Loucy (cell line): ENCODE results near the gene CORO2B.

Experiments used
- H2AFZ ChIP-seq: fragments of 200-600 bp; sonication (generic); 2 replicates; pipeline ENCODE4 v1.6.0; 2016; ENCODE audit warnings: antibody characterized with exemption, mild to moderate bottlenecking, low read length, moderate library complexity
- H3F3A ChIP-seq: fragments of 200-600 bp; 2 replicates; pipeline ENCODE4 v1.6.0; 2016; ENCODE audit warnings: antibody characterized with exemption, low read depth, mild to moderate bottlenecking
- H3K27me3 ChIP-seq: fragments of 200-600 bp; sonication (generic); 2 replicates; pipeline ENCODE4 v1.6.1; 2014; ENCODE audit warnings: low read length, mild to moderate bottlenecking; ENCODE audit not compliant: insufficient read depth, poor library complexity, severe bottlenecking
- H3K36me3 ChIP-seq: fragments of 200-600 bp; sonication (generic); 2 replicates; pipeline ENCODE4 v1.6.1; 2016; ENCODE audit warnings: low read length; ENCODE audit not compliant: insufficient read depth
- H3K4me1 ChIP-seq: fragments of 200-600 bp; sonication (generic); 2 replicates; pipeline ENCODE4 v1.5.1; 2014; ENCODE audit warnings: low read length, mild to moderate bottlenecking; ENCODE audit not compliant: insufficient read depth, poor library complexity, severe bottlenecking
- H3K4me2 ChIP-seq: fragments of 200-600 bp; sonication (generic); 2 replicates; pipeline ENCODE4 v1.6.0; 2014; ENCODE audit warnings: antibody characterized with exemption, low read length, low read depth, mild to moderate bottlenecking; ENCODE audit not compliant: poor library complexity, severe bottlenecking
- H3K4me3 ChIP-seq: fragments of 200-600 bp; sonication (generic); 2 replicates; pipeline ENCODE4 v1.5.1; 2014; ENCODE audit warnings: low read length, mild to moderate bottlenecking, mixed read lengths; ENCODE audit not compliant: poor library complexity, severe bottlenecking
- H3K79me2 ChIP-seq: fragments of 200-600 bp; sonication (generic); 2 replicates; pipeline ENCODE4 v1.6.1; 2014; ENCODE audit warnings: low read length; ENCODE audit not compliant: insufficient read depth
- H3K9ac ChIP-seq: fragments of 200-600 bp; sonication (generic); 2 replicates; pipeline ENCODE4 v1.6.0; 2014; ENCODE audit warnings: mild to moderate bottlenecking, low read depth, low read length, moderate library complexity; ENCODE audit not compliant: poor library complexity, severe bottlenecking
- H3K9me2 ChIP-seq: fragments of 200-600 bp; sonication (generic); replicated peaks from 2 replicates; pipeline ENCODE4 v1.6.1; 2016; ENCODE audit warnings: low read depth, low read length, mixed read lengths
- H3K9me3 ChIP-seq: fragments of 200-600 bp; sonication (generic); 2 replicates; pipeline ENCODE4 v1.6.1; 2014; ENCODE audit warnings: mild to moderate bottlenecking, antibody characterized with exemption, low read length, low read depth; ENCODE audit not compliant: insufficient read depth
- H4K20me1 ChIP-seq: fragments of 200-600 bp; sonication (generic); 2 replicates; pipeline ENCODE4 v1.6.0; 2014; ENCODE audit warnings: antibody characterized with exemption, low read length, mild to moderate bottlenecking; ENCODE audit not compliant: insufficient read depth, poor library complexity, severe bottlenecking
- EZH2phosphoT487 ChIP-seq: fragments of 200-600 bp; IDR thresholded peaks from 2 replicates; pipeline ENCODE4 v1.6.1; 2018; ENCODE audit warnings: antibody characterized with exemption, mild to moderate bottlenecking, moderate library complexity, borderline replicate concordance
- TF ChIP-seq, protein P1 (sequence below): fragments of 200-600 bp; sonication (generic); conservative IDR thresholded peaks from 2 replicates; pipeline ENCODE4 v1.5.1; 2014; ENCODE audit warnings: mild to moderate bottlenecking, antibody characterized with exemption, low read length

Gene CORO2B

DNA sequence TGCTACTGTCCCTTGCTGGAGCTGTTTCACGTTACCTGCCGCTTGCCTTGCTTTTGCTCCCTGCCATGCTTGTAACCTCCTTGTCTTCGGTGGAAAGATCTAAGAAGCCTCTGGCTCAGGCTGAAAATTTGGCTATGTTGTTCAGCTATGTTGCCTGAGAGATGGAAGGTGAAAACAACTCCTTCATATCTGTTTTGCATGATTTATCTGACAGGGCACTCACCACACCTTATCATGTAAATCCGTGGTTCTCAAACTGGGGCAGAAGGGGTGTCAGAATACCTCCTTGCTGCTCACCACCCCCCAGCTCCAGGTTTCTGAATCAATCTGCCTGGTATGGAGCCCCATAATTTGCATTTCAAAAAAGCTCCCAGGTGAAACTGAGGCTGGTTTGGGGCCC, 6.5 kb upstream of the CORO2B start:
- H3K9me3 ChIP-seq = no peaks in the 10 kb centered on the region
- no peaks in the 10 kb centered on the region for H3K4me1 ChIP-seq
- no peaks in the 10 kb centered on the region for H3K9me2 ChIP-seq
- H2AFZ ChIP-seq = no peak overlapping the region
- TF ChIP-seq, protein P1, sequence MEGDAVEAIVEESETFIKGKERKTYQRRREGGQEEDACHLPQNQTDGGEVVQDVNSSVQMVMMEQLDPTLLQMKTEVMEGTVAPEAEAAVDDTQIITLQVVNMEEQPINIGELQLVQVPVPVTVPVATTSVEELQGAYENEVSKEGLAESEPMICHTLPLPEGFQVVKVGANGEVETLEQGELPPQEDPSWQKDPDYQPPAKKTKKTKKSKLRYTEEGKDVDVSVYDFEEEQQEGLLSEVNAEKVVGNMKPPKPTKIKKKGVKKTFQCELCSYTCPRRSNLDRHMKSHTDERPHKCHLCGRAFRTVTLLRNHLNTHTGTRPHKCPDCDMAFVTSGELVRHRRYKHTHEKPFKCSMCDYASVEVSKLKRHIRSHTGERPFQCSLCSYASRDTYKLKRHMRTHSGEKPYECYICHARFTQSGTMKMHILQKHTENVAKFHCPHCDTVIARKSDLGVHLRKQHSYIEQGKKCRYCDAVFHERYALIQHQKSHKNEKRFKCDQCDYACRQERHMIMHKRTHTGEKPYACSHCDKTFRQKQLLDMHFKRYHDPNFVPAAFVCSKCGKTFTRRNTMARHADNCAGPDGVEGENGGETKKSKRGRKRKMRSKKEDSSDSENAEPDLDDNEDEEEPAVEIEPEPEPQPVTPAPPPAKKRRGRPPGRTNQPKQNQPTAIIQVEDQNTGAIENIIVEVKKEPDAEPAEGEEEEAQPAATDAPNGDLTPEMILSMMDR = no peak
- no peak for TF ChIP-seq EZH2phosphoT487
- no peaks in the 10 kb centered on the region for H3K79me2 ChIP-seq
- H3K4me3 ChIP-seq = no peak overlapping the region
- H3K36me3 ChIP-seq = no peaks in the 10 kb centered on the region
- H4K20me1 ChIP-seq = no peaks in the 10 kb centered on the region
- no peaks in the 10 kb centered on the region for H3K27me3 ChIP-seq
- no peak overlapping the region for H3K9ac ChIP-seq
- H3F3A ChIP-seq = no peaks in the 10 kb centered on the region
- H3K4me2 ChIP-seq = no peak overlapping the region

- Histone ChIP-seq H4K20me1 (no peaks in the 10 kb centered on the region), H3K4me2 (no peak overlapping the region)
Measured at GRCh38 chr15:68572921-68573320, 5.9 kb upstream of the CORO2B start.

DNA sequence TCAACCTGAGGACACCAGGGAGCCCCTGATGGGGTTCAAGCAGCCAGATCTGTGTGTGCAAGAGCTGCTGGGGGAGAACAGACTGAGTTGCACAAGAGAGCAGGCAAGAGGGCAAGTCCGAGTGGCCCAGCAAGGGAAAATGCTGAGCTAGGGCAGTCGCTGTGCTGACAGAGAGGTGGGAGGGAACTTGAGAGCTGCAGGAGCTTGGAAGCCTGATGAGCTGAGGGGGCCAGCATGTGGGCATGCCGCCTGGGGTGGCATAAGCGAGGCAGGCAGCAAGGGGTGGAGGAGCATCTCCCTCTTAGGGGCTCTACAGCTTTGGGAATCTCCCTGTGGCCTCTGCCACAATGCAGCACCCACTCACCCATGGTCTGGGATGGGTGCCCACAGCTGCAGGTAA, 4.7 kb upstream of the CORO2B start:
- Histone ChIP-seq H3K4me2 (no peak overlapping the region), H3K9me2 (no peaks in the 10 kb centered on the region), H2AFZ (no peak overlapping the region), H3K4me1 (peaks cover 10% of the 10 kb centered on the region), H3K79me2 (no peaks in the 10 kb centered on the region), H3F3A (no peaks in the 10 kb centered on the region), H3K27me3 (peaks cover 13% of the 10 kb centered on the region), H3K36me3 (no peaks in the 10 kb centered on the region), H4K20me1 (no peaks in the 10 kb centered on the region), H3K4me3 (no peak overlapping the region), H3K9ac (no peak overlapping the region), H3K9me3 (no peaks in the 10 kb centered on the region)
- TF ChIP-seq EZH2phosphoT487 = no peak
- TF ChIP-seq, protein P1 = no peak

More at GRCh38 chr15:68572921-68573320, 5.9 kb upstream of the CORO2B start:
- Histone ChIP-seq H3K36me3 (no peaks in the 10 kb centered on the region), H3K79me2 (no peaks in the 10 kb centered on the region), H2AFZ (no peak overlapping the region), H3K4me3 (no peak overlapping the region), H3K9me3 (no peaks in the 10 kb centered on the region), H3F3A (no peaks in the 10 kb centered on the region), H3K4me1 (peaks cover 3% of the 10 kb centered on the region), H3K9ac (no peak overlapping the region), H3K9me2 (no peaks in the 10 kb centered on the region), H3K27me3 (peaks cover 4% of the 10 kb centered on the region)
- TF ChIP-seq, protein P1 = no peak
- no peak for TF ChIP-seq EZH2phosphoT487
